Psoas muscle (tissue), 8 donors: ENCODE measurements around the gene MED13L. TPM values are rescaled to one million over a fixed set of nuclear protein-coding genes. Genes with fewer than 3 reads are reported as not detected.
"Not testable (repeated sequence)": the region's sequence is repeated elsewhere in the genome, so short reads cannot be mapped to it uniquely, and the experiment has no call there.

ENCODE experiments used
- ATAC-seq, 4 donors: fragments of 200-7000 bp; cut with Tn5 transposase; one replicate each; pipeline ENCODE4 v1.9.1; 2020; ENCODE audit warnings: moderate library complexity in 3 of 4, mild to moderate bottlenecking in 2 of 4
- DNase-seq, 2 donors: peaks; one replicate each; pipeline ENCODE4 v3.0.0-alpha.2; 2020
- H3K27ac ChIP-seq: fragments of 200-600 bp; one replicate; pipeline ENCODE4 v1.8.0; 2022
- H3K27me3 ChIP-seq, 3 donors: fragments of 200-600 bp in 1 of 3; one replicate each; pipeline versions ENCODE4 v1.6.1 to v1.8.0; 2013 to 2022; ENCODE audit warnings: low read length in 2 of 3, mild to moderate bottlenecking in 2 of 3, moderate library complexity in 1 of 3; ENCODE audit not compliant: insufficient read depth in 3 of 3
- H3K36me3 ChIP-seq, 2 donors: fragments of 200-600 bp in 1 of 2; one replicate each; pipeline versions ENCODE4 v1.6.1 to v1.8.0; 2013 to 2022; ENCODE audit warnings: low read depth in 1 of 2, mild to moderate bottlenecking in 1 of 2, moderate library complexity in 1 of 2; ENCODE audit not compliant: insufficient read depth in 1 of 2
- H3K4me1 ChIP-seq: fragments of 200-600 bp; one replicate; pipeline ENCODE4 v1.8.0; 2022
- H3K4me3 ChIP-seq: fragments of 200-600 bp; one replicate; pipeline ENCODE4 v1.8.0; 2022; ENCODE audit warnings: mild to moderate bottlenecking
- H3K9me3 ChIP-seq: fragments of 200-600 bp; one replicate; pipeline ENCODE4 v1.8.0; 2022
- WGBS, 3 donors: extraction: QIAGEN DNeasy Blood & Tissue Kit; methylation state at CpG; one replicate each; pipeline versions ENCODE4 v1.1.6 to v1.1.7; 2013; 5-methylcytosine and 5-hydroxymethylcytosine counted together
- intact Hi-C, 2 donors: fragments of 100-400 bp; cut with DNase I; formaldehyde crosslinking; loops; one replicate each; pipeline versions ENCODE4 v1.11.0 to v1.14.2; 2022
- polyA plus RNA-seq, 3 donors: library from polyadenylated mRNA; stranded (reverse); fragments of 200-250 nt; gene quantifications; one replicate each; pipeline ENCODE4 v1.2.3, GENCODE V29; 2013
- total RNA-seq, 4 donors: library from RNA; stranded (reverse); fragmentation: NEBNext Ultra II Directional in 2 of 4; extraction: Animal tissue kit (Norgen Biotek cat#: 25700) in 2 of 4; gene quantifications; one replicate each; pipeline versions ENCODE4 v1.2.1 to v1.2.4, GENCODE V29; 2021 to 2023
- TF ChIP-seq, protein P1 (sequence below): fragments of 200-600 bp; IDR thresholded peaks from one replicate; pipeline ENCODE4 v1.8.0; 2022; ENCODE audit warnings: antibody characterized with exemption
- donor health status: healthy with polysubstance abuse.
- donor health status: DM: no; HTN: no; CAD: no; lungs with moderate emphysema.
- donor health status: Bipolar disorder and iron deficiency.
- donor health status: healthy.
- donor health status: DM: yes; HTN: yes; CAD: no.
- donor health status: DM: no; HTN: no; CAD: no.
- donor health status: DM: no; HTN: no; CAD: no.
- donor health status: DM: yes; HTN: yes; CAD: no.

Gene MED13L
- total and polyA plus RNA-seq, 7 donors: 8.9 to 90.5 (median 72.5) TPM

DNA sequence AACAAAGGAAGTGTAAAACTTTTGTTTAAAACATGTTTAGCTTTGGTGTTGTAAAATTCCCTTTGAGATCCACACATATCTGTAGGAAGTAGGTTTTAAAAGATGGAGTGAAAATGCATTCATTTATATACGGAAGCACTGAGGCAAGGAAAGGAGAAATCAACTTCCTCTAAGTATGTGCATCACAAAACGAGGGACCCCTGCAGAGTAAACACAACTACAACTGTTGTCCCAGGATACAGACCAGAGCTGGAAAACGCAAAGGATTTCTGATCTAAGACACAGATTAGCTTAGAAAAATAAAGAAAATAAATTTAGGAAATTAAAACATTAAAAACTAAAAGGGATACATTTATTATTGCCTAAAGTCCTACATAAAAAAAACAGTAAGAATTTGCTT, 297.6 kb downstream of the MED13L start:
- no peak for DNase-seq
- Histone ChIP-seq H3K4me3 (no peak overlapping the region), H3K4me1 (peaks cover 8% of the 10 kb centered on the region), H3K27ac (no peak overlapping the region), H3K27me3 (no peaks in the 10 kb centered on the region), H3K9me3 (no peaks in the 10 kb centered on the region), H3K36me3 (peaks cover 2 to 66% of the 10 kb centered on the region in 2 donors)
- intact Hi-C loops: loop anchor here in 1 of 2 donors (10.0 kb wide), 1 partner anchor 735 kb away; no protein-coding TSS in a partner anchor
- WGBS, 3 donors: 76 to 78% (median 77%) methylated on average over 3 of the region's 3 CpGs
- ATAC-seq: no peak
- TF ChIP-seq, protein P1, sequence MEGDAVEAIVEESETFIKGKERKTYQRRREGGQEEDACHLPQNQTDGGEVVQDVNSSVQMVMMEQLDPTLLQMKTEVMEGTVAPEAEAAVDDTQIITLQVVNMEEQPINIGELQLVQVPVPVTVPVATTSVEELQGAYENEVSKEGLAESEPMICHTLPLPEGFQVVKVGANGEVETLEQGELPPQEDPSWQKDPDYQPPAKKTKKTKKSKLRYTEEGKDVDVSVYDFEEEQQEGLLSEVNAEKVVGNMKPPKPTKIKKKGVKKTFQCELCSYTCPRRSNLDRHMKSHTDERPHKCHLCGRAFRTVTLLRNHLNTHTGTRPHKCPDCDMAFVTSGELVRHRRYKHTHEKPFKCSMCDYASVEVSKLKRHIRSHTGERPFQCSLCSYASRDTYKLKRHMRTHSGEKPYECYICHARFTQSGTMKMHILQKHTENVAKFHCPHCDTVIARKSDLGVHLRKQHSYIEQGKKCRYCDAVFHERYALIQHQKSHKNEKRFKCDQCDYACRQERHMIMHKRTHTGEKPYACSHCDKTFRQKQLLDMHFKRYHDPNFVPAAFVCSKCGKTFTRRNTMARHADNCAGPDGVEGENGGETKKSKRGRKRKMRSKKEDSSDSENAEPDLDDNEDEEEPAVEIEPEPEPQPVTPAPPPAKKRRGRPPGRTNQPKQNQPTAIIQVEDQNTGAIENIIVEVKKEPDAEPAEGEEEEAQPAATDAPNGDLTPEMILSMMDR: no peak

DNA sequence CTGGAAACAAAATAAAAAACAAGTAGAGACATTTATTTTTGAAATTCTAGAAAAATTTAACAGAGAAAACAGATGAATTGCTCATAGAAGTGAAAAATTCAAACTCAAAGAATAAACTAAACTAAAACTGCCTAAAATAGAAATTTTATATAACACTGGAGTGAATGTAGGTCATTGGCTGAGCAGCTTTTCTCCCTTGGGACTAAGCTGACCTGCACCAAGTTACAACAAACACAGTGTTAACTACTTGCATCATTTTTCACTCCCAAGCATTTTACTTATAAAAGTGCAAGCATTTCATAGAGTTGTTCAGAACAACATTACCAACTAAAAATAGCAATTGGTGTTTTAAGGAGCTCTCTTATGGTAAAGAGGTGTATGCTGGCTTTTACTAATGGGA, 298.1 kb downstream of the MED13L start:
- H3K36me3 ChIP-seq: peaks cover 2 to 66% of the 10 kb centered on the region in 2 donors
- H3K27ac ChIP-seq: no peak overlapping the region
- no peak for DNase-seq
- no peak overlapping the region for H3K4me3 ChIP-seq
- TF ChIP-seq, protein P1: no peak
- H3K9me3 ChIP-seq: no peaks in the 10 kb centered on the region
- intact Hi-C loops: no loop called here
- H3K4me1 ChIP-seq: peaks cover 8% of the 10 kb centered on the region
- H3K27me3 ChIP-seq: no peaks in the 10 kb centered on the region
- ATAC-seq: peak in 1 of 4 donors; percentile 47

DNA sequence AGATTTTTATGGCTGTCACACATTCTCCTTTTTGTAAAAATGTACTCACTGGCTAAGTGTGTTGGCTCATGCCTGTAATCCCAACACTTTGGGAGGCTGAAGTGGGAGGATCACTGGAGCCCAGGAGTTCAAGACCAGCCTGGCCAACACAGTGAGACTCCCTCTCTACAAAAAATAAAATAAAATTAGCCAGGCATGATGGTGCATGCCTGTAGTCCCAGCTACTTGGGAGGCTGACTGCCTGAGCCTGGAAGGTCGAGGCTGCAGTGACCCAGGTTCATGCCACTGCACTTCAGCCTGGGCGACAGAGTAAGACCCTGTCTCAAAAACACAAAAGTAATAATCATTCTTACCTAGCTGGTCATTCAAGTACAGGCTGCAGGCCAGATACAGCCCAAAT, 300.7 kb downstream of the MED13L start:
- 95 to 99% (median 98%) methylated on average over 2 of the region's 2 CpGs for WGBS, 3 donors
- intact Hi-C loops, H3K27me3 ChIP-seq, H3K9me3 ChIP-seq, H3K4me3 ChIP-seq, H3K27ac ChIP-seq, H3K4me1 ChIP-seq, DNase-seq, ATAC-seq: not testable (repeated sequence)
- peaks cover 5 to 63% of the 10 kb centered on the region in 2 donors for H3K36me3 ChIP-seq

DNA sequence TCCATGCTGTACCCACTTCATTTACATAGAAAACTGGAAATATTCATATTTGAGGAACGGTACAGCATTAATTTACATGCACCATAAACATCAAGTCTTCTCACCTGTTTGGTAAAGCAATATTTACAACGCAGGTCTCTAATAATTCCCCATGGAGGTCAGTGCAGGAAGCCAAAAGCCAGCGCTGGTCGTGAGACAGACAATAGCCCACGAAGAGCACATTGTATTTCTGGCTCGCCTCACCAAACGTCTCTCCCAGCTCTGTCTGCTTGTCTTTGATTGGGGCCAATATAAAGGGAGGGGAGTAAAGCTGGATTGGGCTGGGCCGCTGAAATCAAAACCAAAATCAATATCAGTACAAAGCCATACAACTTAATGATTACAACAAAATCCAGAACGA, 302.1 kb downstream of the MED13L start:
- no peak overlapping the region for H3K27ac ChIP-seq
- H3K4me3 ChIP-seq: no peak overlapping the region
- peaks cover 8% of the 10 kb centered on the region for H3K4me1 ChIP-seq
- ATAC-seq (no peak), DNase-seq (no peak)
- 66 to 68% (median 67%) methylated on average over 9 of the region's 9 CpGs for WGBS, 3 donors
- H3K36me3 ChIP-seq: peaks cover 6 to 63% of the 10 kb centered on the region in 2 donors
- H3K27me3 ChIP-seq: no peaks in the 10 kb centered on the region
- no peaks in the 10 kb centered on the region for H3K9me3 ChIP-seq
- TF ChIP-seq, protein P1: no peak
- intact Hi-C loops: no loop called here

DNA sequence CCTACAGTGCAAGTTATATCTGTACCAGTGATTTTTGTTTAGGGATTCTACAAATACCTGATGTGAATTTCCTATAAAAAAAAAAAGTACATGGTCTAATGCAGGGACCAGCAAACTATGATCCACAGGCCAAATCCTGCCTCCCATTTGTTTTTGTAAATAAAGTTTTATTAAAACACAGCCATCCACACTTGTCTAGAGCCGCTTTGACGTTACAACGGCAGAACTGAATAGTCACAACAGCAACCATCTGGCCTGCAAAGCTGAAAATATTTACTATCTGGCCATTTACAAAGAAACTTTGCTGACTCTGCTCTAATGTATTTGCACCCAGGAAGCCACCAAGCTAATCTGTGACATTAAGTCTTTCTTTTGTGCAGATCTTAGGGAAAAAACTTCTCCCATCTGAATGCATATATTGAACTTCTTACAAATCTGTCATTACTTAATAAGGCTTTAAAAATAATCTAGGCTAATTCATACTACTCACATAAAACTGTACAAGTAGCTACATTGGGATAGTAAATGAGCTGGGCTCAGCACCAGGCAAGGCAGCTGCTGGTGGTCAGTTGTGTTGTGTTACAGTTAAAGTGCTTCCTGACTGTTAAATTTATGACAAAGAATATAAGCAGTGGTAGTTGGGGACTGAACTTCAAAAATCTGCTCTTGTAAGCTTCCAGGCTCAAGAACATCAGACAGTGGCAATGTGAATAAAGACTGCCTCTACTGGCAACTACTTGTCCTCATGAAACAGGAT, 303.3 kb downstream of the MED13L start:
- no peaks in the 10 kb centered on the region for H3K27me3 ChIP-seq
- intact Hi-C loops: no loop called here
- ATAC-seq (no peak), DNase-seq (no peak)
- H3K27ac ChIP-seq: no peak overlapping the region
- no peaks in the 10 kb centered on the region for H3K9me3 ChIP-seq
- no peak overlapping the region for H3K4me3 ChIP-seq
- WGBS, 3 donors: 94 to 98% (median 98%) methylated on average over 3 of the region's 3 CpGs
- TF ChIP-seq, protein P1: no peak
- peaks cover 2% of the 10 kb centered on the region for H3K4me1 ChIP-seq
- H3K36me3 ChIP-seq: peaks cover 6 to 63% of the 10 kb centered on the region in 2 donors
